Upper lobe of left lung (tissue), 6 donors: ENCODE results near the gene PANK1. TPM values are rescaled to one million over a fixed set of nuclear protein-coding genes. Genes with fewer than 3 reads are reported as not detected.
A peak's percentile ranks its signal among the peaks of the same experiment; 100 is the strongest.

Experiments
- ATAC-seq, 2 donors: fragments of 200-7000 bp; cut with Tn5 transposase; one replicate each; pipeline ENCODE4 v1.9.1; 2022; ENCODE audit warnings: mild to moderate bottlenecking in 2 of 2, moderate library complexity in 2 of 2; ENCODE audit not compliant: low FRiP score in 2 of 2
- DNase-seq, 2 donors: peaks; one replicate each; pipeline ENCODE4 v3.0.0-alpha.2; 2019 to 2020
- H3K27ac ChIP-seq, 4 donors: fragments of 200-600 bp; sonication (generic); one replicate each; pipeline ENCODE4 v1.5.1; 2016 to 2019
- H3K27me3 ChIP-seq, 4 donors: fragments of 200-600 bp; sonication (generic); one replicate each; pipeline ENCODE4 v1.5.1; 2017 to 2019
- H3K36me3 ChIP-seq, 4 donors: fragments of 200-600 bp; sonication (generic); one replicate each; pipeline ENCODE4 v1.5.1; 2016 to 2019
- H3K4me1 ChIP-seq, 4 donors: fragments of 200-600 bp; sonication (generic); one replicate each; pipeline ENCODE4 v1.5.1; 2018 to 2019
- H3K4me3 ChIP-seq, 4 donors: fragments of 200-600 bp; sonication (generic); one replicate each; pipeline ENCODE4 v1.5.1; 2017 to 2019; ENCODE audit warnings: mild to moderate bottlenecking in 2 of 4, moderate library complexity in 1 of 4
- H3K9me3 ChIP-seq, 4 donors: fragments of 200-600 bp; sonication (generic); one replicate each; pipeline ENCODE4 v1.5.1; 2018 to 2019
- CTCF ChIP-seq, 6 experiments: fragments of 450-650 bp in 4 of 6; fragments of 200-600 bp in 2 of 6; sonication (generic) in 2 of 6; IDR thresholded peaks; one replicate each; pipeline ENCODE4 v1.5.1; 2016 to 2019; ENCODE audit warnings: antibody characterized with exemption in 6 of 6
- EP300 ChIP-seq, 4 donors: sonication (generic); formaldehyde crosslinking; IDR thresholded peaks; one replicate each; pipeline ENCODE4 v1.5.1; 2017; ENCODE audit warnings: antibody characterized with exemption in 4 of 4, control low read depth in 2 of 4
- POLR2A ChIP-seq, 4 donors: fragments of 450-650 bp; IDR thresholded peaks; one replicate each; pipeline ENCODE4 v1.5.1; 2016 to 2017; ENCODE audit warnings: antibody characterized with exemption in 4 of 4, mild to moderate bottlenecking in 2 of 4
- POLR2AphosphoS5 ChIP-seq, 2 donors: sonication (generic); formaldehyde crosslinking; IDR thresholded peaks; one replicate each; pipeline ENCODE4 v1.5.1; 2017; ENCODE audit warnings: antibody characterized with exemption in 2 of 2
- WGBS, 2 donors: methylation state at CpG; one replicate each; pipeline ENCODE4 v1.1.5; 2017 to 2018; 5-methylcytosine and 5-hydroxymethylcytosine counted together
- total RNA-seq, 6 donors: library from RNA; depleted of rRNA in 4 of 6; stranded (reverse); fragments of >200 nt in 4 of 6; gene quantifications; one replicate each; pipeline versions ENCODE4 v1.1.0 to v1.2.1, GENCODE V29; 2016 to 2021
- donor health status: DM: no; HTN: no; CAD: no; lungs with moderate emphysema.
- donor health status: DM: no; HTN: yes; CAD: no; lungs with severe emphysema.

Gene PANK1
- total RNA-seq, 6 donors from 2014 or later = 3.1 to 22.9 (median 7.3) TPM

- Histone ChIP-seq H3K36me3 (no peaks in the 10 kb centered on the region), H3K27me3 (no peaks in the 10 kb centered on the region), H3K27ac (no peak overlapping the region), H3K4me1 (no peaks in the 10 kb centered on the region), H3K9me3 (no peaks in the 10 kb centered on the region), H3K4me3 (no peak overlapping the region)
- TF ChIP-seq POLR2A (IDR thresholded peaks at IDR 0.05) (no peak), POLR2AphosphoS5 (IDR thresholded peaks at IDR 0.05) (no peak), EP300 (IDR thresholded peaks at IDR 0.05) (no peak)
- WGBS, 2 donors = 79 to 92% methylated on average over 1 of the region's 1 CpG
- DNase-seq = no peak
- no peak for ATAC-seq
Measured at GRCh38 chr10:89556600-89556999, 88.4 kb downstream of the PANK1 start.

- Histone ChIP-seq H3K27me3 (no peaks in the 10 kb centered on the region), H3K36me3 (no peaks in the 10 kb centered on the region), H3K4me3 (no peak overlapping the region), H3K4me1 (no peaks in the 10 kb centered on the region), H3K9me3 (no peaks in the 10 kb centered on the region), H3K27ac (no peak overlapping the region)
- ATAC-seq = no peak
- DNase-seq = no peak
- 82 to 84% methylated on average over 7 of the region's 7 CpGs for WGBS, 2 donors
- no peak for TF ChIP-seq EP300 (IDR thresholded peaks at IDR 0.05)
- no peak for TF ChIP-seq CTCF (IDR thresholded peaks at IDR 0.05)
- no peak for TF ChIP-seq POLR2AphosphoS5 (IDR thresholded peaks at IDR 0.05)
- no peak for TF ChIP-seq POLR2A (IDR thresholded peaks at IDR 0.05)
Measured at GRCh38 chr10:89555688-89556445, 89.2 kb downstream of the PANK1 start.

- no peak for ATAC-seq
- Histone ChIP-seq H3K27me3 (no peaks in the 10 kb centered on the region), H3K36me3 (no peaks in the 10 kb centered on the region), H3K4me1 (no peaks in the 10 kb centered on the region), H3K27ac (no peak overlapping the region), H3K9me3 (no peaks in the 10 kb centered on the region), H3K4me3 (no peak overlapping the region)
- DNase-seq = no peak
- TF ChIP-seq EP300 (IDR thresholded peaks at IDR 0.05) = no peak
- TF ChIP-seq POLR2A (IDR thresholded peaks at IDR 0.05) = no peak
- no peak for TF ChIP-seq CTCF (IDR thresholded peaks at IDR 0.05)
- TF ChIP-seq POLR2AphosphoS5 (IDR thresholded peaks at IDR 0.05) = no peak
- WGBS, 2 donors = 77 to 86% methylated on average over 1 of the region's 1 CpG
Measured at GRCh38 chr10:89554433-89554832, 90.6 kb downstream of the PANK1 start.

- no peaks in the 10 kb centered on the region for H3K9me3 ChIP-seq
- H3K4me3 ChIP-seq = no peak overlapping the region
- ATAC-seq (peak; percentile 40 to 88), DNase-seq (no peak)
- 71 to 82% methylated on average over 5 of the region's 5 CpGs for WGBS, 2 donors
- H3K27me3 ChIP-seq = no peaks in the 10 kb centered on the region
- no peaks in the 10 kb centered on the region for H3K4me1 ChIP-seq
- no peaks in the 10 kb centered on the region for H3K36me3 ChIP-seq
- no peak overlapping the region for H3K27ac ChIP-seq
- TF ChIP-seq POLR2AphosphoS5 (IDR thresholded peaks at IDR 0.05) (peak in 1 of 2 donors; percentile 13), CTCF (IDR thresholded peaks at IDR 0.05) (no peak)
Measured at GRCh38 chr10:89553064-89553734, 91.8 kb downstream of the PANK1 start.

- no peak for TF ChIP-seq CTCF (IDR thresholded peaks at IDR 0.05)
- TF ChIP-seq POLR2A (IDR thresholded peaks at IDR 0.05) = no peak
- no peak for TF ChIP-seq EP300 (IDR thresholded peaks at IDR 0.05)
- TF ChIP-seq POLR2AphosphoS5 (IDR thresholded peaks at IDR 0.05) = no peak
- Histone ChIP-seq H3K27ac (no peak overlapping the region), H3K27me3 (no peaks in the 10 kb centered on the region), H3K9me3 (no peaks in the 10 kb centered on the region), H3K4me3 (no peak overlapping the region), H3K36me3 (no peaks in the 10 kb centered on the region), H3K4me1 (no peaks in the 10 kb centered on the region)
- 91 to 92% methylated on average over 4 of the region's 4 CpGs for WGBS, 2 donors
- ATAC-seq (no peak), DNase-seq (no peak)
Measured at GRCh38 chr10:89552213-89552612, 92.8 kb downstream of the PANK1 start.
